Smooth muscle cell (in vitro differentiated cells): ENCODE results near the gene HSD17B1. TPM values are rescaled to one million over a fixed set of nuclear protein-coding genes. Genes with fewer than 3 reads are reported as not detected.

Experiments used
- DNase-seq: peaks from one replicate; lab custom pipeline; 2025; ENCODE audit not compliant: unreplicated experiment; lab: John Stamatoyannopoulos, UW
- H2AFZ ChIP-seq: fragments of 200-600 bp; sonication (generic); 2 replicates; pipeline ENCODE4 v1.6.0; 2016; ENCODE audit warnings: antibody characterized with exemption, low read depth, mild to moderate bottlenecking
- H3F3A ChIP-seq: fragments of 200-600 bp; sonication (generic); 2 replicates; pipeline ENCODE4 v1.6.0; 2017; ENCODE audit warnings: antibody characterized with exemption, low read depth
- H3K27ac ChIP-seq: fragments of 200-600 bp; sonication (generic); 2 replicates; pipeline ENCODE4 v1.5.1; 2016; ENCODE audit warnings: low read depth, mild to moderate bottlenecking
- H3K27me3 ChIP-seq: fragments of 200-600 bp; sonication (generic); 2 replicates; pipeline ENCODE4 v1.6.1; 2016; ENCODE audit warnings: low read depth, mild to moderate bottlenecking
- H3K36me3 ChIP-seq: fragments of 200-600 bp; sonication (generic); 2 replicates; pipeline ENCODE4 v1.5.1; 2016; ENCODE audit warnings: low read depth
- H3K4me1 ChIP-seq: fragments of 200-600 bp; sonication (generic); 2 replicates; pipeline ENCODE4 v1.5.1; 2016; ENCODE audit warnings: low read depth
- H3K4me2 ChIP-seq: fragments of 200-600 bp; sonication (generic); 2 replicates; pipeline ENCODE4 v1.6.0; 2016; ENCODE audit warnings: mild to moderate bottlenecking
- H3K4me3 ChIP-seq: fragments of 200-600 bp; sonication (generic); 2 replicates; pipeline ENCODE4 v1.5.1; 2016; ENCODE audit warnings: mild to moderate bottlenecking
- H3K79me2 ChIP-seq: fragments of 200-600 bp; sonication (generic); 2 replicates; pipeline ENCODE4 v1.6.0; 2016; ENCODE audit warnings: low read depth, mild to moderate bottlenecking
- H3K9ac ChIP-seq: fragments of 200-600 bp; sonication (generic); 2 replicates; pipeline ENCODE4 v1.6.0; 2016; ENCODE audit warnings: low read depth
- H3K9me3 ChIP-seq: fragments of 200-600 bp; sonication (generic); replicated peaks from 2 replicates; pipeline ENCODE4 v1.5.1; 2016; ENCODE audit warnings: low read depth
- H4K20me1 ChIP-seq: fragments of 200-600 bp; sonication (generic); 2 replicates; pipeline ENCODE4 v1.6.0; 2016; ENCODE audit warnings: low read depth
- CTCF ChIP-seq: fragments of 200-600 bp; sonication (generic); IDR thresholded peaks from 2 replicates; pipeline ENCODE4 v1.5.1; 2017; ENCODE audit warnings: borderline replicate concordance, mild to moderate bottlenecking, antibody characterized with exemption; ENCODE audit not compliant: insufficient read depth, poor library complexity, severe bottlenecking
- WGBS: methylation state at CpG from one replicate; pipeline ENCODE4 v1.1.7; 2016; ENCODE audit warnings: low lambda C conversion rate; 5-methylcytosine and 5-hydroxymethylcytosine counted together
- polyA plus RNA-seq: library from polyadenylated mRNA; unstranded; fragments of >200 nt; fragmentation: Nextera tagmentation; extraction: Ambion mirVana; gene quantifications from 2 replicates; pipeline ENCODE4 v1.2.1, GENCODE V29; 2016
- total RNA-seq: library from RNA; depleted of rRNA; stranded (reverse); fragments of >200 nt; gene quantifications from 2 replicates; pipeline ENCODE4 v1.2.3, GENCODE V29; 2014

HSD17B1 gene
- total and polyA plus RNA-seq, 2 experiments from 2014 or later, result 0.40 to 3.5 TPM

- no peak for DNase-seq
- peak; percentile 33 for TF ChIP-seq CTCF
- Histone ChIP-seq H3K4me2 (peak overlapping the region; percentile 69), H3K9ac (peak overlapping the region; percentile 37), H3F3A (peaks cover 13% of the 10 kb centered on the region), H3K4me1 (peaks cover 36% of the 10 kb centered on the region), H3K27ac (peak overlapping the region; percentile 98), H3K79me2 (no peaks in the 10 kb centered on the region), H2AFZ (no peak overlapping the region), H4K20me1 (no peaks in the 10 kb centered on the region), H3K36me3 (no peaks in the 10 kb centered on the region), H3K9me3 (no peaks in the 10 kb centered on the region), H3K27me3 (no peaks in the 10 kb centered on the region), H3K4me3 (no peak overlapping the region)
- 28% methylated on average over 9 of the region's 9 CpGs for WGBS
Measured at GRCh38 chr17:42520540-42520951, 32.2 kb upstream of the HSD17B1 start.

GRCh38 chr17:42521036-42521435 is 31.7 kb upstream of the HSD17B1 start:
- no peak for TF ChIP-seq CTCF
- Histone ChIP-seq H3K27ac (peak overlapping the region; percentile 98), H3K36me3 (no peaks in the 10 kb centered on the region), H3K79me2 (no peaks in the 10 kb centered on the region), H3K4me3 (no peak overlapping the region), H3K4me1 (peaks cover 36% of the 10 kb centered on the region), H4K20me1 (no peaks in the 10 kb centered on the region), H3F3A (peaks cover 13% of the 10 kb centered on the region), H3K9ac (peak overlapping the region; percentile 37), H3K9me3 (no peaks in the 10 kb centered on the region), H3K27me3 (no peaks in the 10 kb centered on the region), H2AFZ (no peak overlapping the region), H3K4me2 (peak overlapping the region; percentile 69)
- WGBS, result 78% methylated on average over 8 of the region's 8 CpGs
- DNase-seq, result no peak

- Histone ChIP-seq H3K4me2 (peak overlapping the region; percentile 69), H3K4me1 (peaks cover 36% of the 10 kb centered on the region), H3K36me3 (no peaks in the 10 kb centered on the region), H3K9me3 (no peaks in the 10 kb centered on the region), H3K27me3 (no peaks in the 10 kb centered on the region), H3K9ac (no peak overlapping the region), H3F3A (peaks cover 13% of the 10 kb centered on the region), H3K27ac (peak overlapping the region; percentile 98), H3K79me2 (no peaks in the 10 kb centered on the region), H3K4me3 (no peak overlapping the region), H4K20me1 (no peaks in the 10 kb centered on the region), H2AFZ (no peak overlapping the region)
- 90% methylated on average over 11 of the region's 11 CpGs for WGBS
- TF ChIP-seq CTCF, result no peak
- DNase-seq, result no peak
Measured at GRCh38 chr17:42521666-42522262, 31.0 kb upstream of the HSD17B1 start.

- TF ChIP-seq CTCF, result no peak
- H3K9ac ChIP-seq, result no peak overlapping the region
- DNase-seq, result no peak
- no peaks in the 10 kb centered on the region for H3K27me3 ChIP-seq
- no peaks in the 10 kb centered on the region for H3K79me2 ChIP-seq
- H3F3A ChIP-seq, result peaks cover 11% of the 10 kb centered on the region
- no peaks in the 10 kb centered on the region for H3K9me3 ChIP-seq
- no peak overlapping the region for H2AFZ ChIP-seq
- peak overlapping the region; percentile 98 for H3K27ac ChIP-seq
- H3K4me3 ChIP-seq, result no peak overlapping the region
- H3K36me3 ChIP-seq, result no peaks in the 10 kb centered on the region
- H3K4me1 ChIP-seq, result peaks cover 36% of the 10 kb centered on the region
- 95% methylated on average over 9 of the region's 9 CpGs for WGBS
- no peaks in the 10 kb centered on the region for H4K20me1 ChIP-seq
- H3K4me2 ChIP-seq, result peak overlapping the region; percentile 69
Measured at GRCh38 chr17:42522263-42522790, 30.4 kb upstream of the HSD17B1 start.
